HG03097 (cell line): ENCODE data around the gene DES.

Experiments used
- ATAC-seq: cut with Tn5 transposase; IDR thresholded peaks from one replicate; pipeline ENCODE4 v1.9.1; 2021; ENCODE audit not compliant: unreplicated experiment, low FRiP score

DES gene

DNA sequence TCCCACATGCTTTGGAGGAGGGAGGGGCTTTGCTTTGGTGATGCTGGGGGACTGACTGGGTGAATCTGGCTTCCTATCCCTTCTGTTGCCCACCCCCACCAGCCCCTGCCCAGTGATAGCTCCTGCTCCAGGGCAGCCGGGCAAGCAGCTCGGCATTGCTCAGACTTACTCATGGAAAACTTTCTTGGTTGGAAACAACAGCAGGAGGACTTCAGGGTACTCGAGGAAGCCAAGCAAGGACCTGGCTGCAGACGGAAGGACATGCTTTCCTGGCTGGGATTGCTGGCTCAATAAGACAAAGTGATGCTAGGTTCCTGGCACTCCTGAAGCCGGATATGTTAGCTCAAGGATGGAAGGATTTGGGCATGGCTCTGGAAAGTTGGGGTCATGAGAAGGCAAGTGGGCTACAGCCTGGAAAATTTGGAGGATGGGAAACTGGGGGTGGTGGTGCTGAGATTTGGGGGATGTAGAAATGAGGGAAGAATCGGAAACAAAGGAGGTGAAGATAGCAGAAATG, 19.6 kb downstream of the DES start:
- ATAC-seq = no peak

DNA sequence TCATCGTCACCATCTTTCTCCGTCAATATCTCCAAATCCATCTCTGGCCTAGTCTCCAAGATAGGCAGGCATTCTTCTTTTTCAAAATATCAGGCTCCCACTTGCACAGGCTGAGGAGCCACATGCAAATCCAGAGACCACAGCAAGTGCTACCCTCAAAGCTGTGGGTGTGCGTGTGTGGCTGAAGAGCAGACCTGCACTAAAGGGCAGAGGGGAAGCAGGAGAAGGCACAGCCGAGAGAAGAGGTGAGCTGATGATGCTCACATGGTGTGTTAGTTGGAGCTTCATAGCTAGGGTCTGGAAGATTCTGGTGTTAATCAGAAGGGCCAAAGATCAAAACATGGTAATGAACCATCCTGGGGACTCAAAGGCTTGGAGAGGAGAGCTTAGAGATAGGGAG, 20.3 kb downstream of the DES start:
- no peak for ATAC-seq

DNA sequence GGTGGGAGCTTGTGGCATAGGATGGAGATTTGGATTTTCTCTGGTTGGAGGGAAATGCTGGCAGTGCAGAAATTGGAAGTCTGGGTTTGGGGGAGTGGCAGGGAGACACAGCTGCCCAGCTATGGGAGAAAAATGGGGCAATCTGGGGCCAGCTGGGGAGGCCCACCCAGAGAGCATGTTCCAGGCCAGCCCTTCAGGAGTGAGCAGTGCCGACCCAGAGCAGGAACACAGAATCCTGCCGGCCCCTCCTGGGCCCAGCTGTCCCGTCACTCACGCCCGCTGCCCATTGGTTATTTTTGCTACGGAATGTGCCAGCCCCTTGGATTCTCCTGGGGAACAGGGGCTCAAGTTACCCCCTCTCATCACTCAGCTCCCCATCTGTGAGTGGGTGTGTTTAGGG, 21.3 kb downstream of the DES start:
- ATAC-seq = no peak

DNA sequence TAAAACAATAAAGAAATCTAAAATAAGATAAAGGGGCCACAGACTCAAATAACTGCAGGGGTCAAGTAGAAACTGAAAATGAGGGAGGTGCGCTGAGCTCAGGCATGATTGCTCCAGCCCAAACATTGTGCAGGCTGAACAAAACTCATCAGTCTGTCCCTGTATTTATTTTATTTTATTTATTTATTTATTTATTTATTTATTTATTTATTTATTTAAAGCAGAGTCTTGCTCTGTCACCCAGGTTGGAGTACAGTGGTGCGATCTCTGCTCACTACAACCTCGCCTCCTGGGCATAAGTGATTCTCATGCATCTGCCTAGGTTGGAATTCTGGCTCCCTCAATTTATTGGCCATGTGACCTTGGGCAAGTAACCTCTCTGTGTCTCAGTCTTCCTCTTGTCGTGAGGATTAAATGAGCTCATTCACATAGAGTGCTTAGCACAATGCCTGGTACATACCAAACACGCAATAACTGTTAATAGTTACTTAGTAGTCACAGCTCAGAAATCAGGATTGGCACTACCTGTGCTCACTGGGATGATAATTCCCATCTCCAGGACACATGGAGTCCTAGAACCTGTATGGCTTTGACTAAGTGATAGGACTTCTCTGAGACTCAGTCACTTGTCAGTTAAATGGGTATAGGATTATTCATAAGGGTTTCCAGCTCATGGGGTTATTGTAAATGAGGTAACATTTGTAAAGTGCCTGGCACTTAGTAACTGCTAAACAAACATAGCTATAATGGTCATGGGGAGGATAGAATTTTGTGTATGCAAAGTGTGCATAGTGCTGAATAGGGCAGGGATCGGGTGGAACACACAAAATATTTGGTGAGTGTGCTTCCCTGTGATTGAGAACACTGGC, 22.4 kb downstream of the DES start:
- no peak for ATAC-seq

DNA sequence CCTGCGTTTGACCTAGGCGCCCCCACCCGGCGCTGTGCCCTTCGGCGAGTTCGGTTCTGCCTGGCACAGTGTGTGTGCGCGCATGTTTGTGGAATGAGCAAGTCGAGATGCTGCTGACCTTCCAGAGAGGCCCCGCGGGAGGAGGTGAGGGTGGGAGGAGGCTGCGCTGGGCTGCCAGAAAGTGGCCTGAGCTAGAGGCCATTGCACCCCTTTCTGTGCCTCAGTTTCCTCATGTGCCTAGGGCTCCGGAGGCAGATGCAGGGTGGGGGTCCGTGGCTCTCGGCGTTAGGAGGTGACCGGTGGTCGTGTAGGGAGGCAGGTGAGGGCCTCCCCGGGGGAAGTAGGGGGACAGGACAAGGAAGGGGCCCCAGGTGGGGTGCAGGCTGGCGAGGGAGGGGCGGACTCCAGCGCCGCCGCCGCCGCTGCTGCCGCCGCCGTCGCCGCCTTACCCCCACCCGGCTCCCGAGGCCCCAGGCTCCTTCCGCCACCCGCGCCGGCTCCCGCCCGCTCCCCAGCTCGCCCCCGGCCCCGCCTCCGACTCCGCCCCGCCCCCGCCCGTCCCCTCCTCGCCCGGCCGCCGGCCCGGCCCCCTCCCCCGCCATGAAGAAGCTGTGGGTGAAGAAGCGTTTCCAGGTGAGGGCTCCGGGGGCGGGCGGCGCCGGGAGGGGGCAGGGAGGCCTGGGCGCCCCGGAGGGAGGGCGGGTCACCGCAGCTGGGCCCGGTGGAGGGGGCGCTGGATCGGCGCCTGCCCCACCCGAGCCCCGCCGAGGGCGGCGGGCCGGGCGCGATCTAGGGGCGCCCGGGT, 23.5 kb downstream of the DES start:
- no peak for ATAC-seq

DNA sequence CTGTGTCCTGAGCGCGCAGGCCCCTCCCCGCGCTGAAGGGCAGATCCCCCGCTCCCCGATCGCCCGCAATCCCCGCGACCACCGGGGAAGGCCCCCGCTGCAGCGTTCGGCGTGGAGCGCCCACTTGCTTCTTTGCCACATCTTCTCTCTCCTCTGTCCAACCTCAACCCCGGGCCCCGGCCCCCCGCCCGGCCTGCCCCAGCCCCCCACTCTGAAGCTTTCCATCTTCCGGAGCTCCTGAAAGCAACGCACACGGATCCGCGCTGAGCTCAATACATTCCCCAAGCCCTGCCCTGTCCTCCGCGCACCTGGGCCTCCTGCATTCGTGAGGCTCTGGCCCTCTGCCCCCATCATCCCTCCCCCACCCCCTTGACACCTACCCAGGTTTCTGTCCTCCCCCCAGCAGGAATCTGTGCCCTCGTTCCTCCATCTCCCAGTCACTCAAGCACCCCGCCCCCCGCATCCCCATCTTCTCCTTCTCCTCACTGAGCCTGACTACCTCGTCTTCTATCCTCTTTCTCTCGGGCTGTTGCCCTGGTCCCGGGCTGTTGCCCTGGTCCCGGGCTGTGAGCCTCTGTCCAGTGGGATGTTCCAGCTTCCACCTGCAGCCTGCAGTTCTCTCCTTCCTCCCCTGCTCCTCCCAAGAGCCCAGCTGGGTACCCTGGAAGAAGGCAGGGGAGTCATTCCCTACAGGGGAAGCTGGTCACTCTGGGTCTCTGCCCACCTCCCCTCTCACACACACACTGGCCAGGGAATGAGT, 24.3 kb downstream of the DES start:
- no peak for ATAC-seq

DNA sequence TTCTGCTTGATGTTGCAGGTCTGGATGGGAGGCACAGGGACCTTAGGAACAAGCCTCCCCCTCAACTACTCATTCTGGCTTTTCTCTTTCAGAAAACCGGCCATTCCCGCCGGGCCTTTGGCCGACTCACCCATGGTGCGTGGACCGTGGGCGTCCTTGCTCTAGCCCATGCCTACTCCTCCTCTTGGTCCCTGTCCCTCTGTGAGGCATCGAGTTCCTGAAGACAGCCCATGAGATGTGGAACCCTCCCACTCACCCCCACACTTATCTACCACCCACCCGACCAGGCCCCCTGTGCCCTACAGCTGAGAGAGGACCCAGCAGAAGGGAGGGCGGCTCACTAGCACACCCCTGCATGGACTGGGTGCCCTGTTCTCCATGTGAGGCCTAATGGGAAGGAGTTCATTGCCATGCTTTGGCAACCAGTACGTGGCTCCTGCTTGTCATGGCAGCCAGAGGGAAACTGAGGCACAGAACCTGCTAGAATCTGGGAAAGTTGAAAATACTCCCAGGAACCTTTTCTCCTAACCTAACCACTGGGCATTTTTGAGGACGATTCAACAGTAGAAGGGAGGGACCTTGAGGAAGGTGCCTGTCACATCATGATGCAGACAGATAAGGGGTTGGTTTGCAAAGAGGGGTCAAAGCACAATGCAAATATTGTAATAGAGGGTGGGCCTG, 25.0 kb downstream of the DES start:
- no peak for ATAC-seq

DNA sequence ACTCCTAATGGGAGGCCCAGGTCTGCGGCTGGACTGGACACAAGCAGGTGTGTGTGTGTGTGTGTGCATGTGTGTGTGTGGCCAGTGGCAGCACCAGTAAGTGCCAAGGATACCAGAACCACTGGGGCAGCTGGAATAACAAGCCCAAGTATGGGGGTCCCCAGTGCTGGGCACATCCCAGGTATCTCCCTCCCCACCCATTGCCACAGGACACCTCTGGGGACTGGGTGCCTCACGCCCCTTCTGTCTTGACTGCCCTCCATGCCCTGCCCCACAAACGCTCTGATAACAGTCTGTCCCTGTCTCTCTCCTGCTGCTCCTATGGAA, 25.5 kb downstream of the DES start:
- no peak for ATAC-seq

DNA sequence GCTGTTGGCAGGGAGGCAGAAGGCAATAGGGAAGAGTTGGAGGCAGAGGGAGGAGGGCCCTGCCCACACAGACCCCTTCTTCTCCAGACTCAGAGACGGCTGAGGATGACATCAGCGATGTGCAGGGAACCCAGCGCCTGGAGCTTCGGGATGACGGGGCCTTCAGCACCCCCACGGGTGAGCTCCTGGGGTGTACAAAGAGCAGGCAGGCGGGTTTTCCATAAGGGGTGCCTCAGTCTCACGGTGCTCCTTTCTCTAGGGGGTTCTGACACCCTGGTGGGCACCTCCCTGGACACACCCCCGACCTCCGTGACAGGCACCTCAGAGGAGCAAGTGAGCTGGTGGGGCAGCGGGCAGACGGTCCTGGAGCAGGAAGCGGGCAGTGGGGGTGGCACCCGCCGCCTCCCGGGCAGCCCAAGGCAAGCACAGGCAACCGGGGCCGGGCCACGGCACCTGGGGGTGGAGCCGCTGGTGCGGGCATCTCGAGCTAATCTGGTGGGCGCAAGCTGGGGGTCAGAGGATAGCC, 26.5 kb downstream of the DES start:
- ATAC-seq = no peak

DNA sequence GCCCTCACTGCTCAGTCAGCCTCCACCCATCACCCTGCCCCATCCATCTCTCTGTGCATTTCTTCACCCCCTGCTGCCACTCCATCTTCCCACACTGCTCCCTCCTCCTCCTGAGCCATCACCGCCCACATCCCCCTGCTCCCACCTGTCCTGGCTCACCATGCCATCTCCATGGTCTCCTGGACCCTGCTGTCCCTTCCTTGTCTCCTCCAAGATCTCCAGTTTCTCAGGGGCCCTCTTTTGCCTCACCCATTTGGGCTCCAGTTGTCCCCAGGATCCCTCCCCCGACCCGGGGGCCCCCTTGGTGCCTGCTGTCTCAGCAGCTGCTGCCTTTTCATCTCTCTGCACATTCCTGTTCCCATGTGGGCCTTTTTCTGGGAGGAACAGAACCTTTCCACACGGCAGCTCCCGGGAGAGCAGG, 27.1 kb downstream of the DES start:
- ATAC-seq = no peak

DNA sequence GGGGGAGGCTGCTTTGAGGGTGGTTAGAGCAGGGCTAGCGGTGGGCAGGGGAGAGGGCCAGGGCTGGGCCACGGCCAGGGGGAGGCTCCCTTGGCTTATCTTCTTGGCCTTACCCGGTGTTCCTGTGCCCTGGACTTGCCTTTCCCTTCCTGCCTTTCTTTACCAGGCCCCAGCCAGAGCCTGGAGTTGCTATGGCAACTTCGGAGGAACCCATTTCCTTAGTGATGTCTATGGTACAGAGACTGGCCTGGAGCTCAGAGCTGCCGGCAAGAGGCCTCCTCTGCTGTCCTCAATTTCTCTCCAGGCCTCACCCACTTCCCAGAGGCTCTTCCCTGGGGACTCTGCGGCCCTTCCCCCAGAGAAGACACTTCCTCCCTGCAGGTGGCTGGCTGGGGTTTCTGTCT, 27.9 kb downstream of the DES start:
- no peak for ATAC-seq

DNA sequence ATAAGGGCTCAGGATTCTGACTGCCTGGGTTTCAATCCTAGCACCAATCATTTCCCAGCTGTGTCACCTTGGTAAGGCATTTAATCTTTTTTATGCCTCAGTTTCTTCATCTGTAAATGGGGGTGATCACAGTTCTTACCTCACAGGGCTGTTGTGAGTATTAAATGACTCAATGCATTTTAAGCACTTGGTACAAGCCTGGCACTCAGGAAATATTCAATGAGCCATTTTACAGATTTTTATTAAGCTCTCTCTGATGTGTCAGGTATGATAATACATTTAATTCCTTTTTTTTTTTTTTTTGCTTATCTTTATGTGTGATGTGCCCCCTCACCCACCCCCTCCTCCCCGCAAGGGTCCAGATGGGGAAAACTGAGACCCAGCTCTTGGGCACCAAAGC, 28.5 kb downstream of the DES start:
- ATAC-seq = no peak

DNA sequence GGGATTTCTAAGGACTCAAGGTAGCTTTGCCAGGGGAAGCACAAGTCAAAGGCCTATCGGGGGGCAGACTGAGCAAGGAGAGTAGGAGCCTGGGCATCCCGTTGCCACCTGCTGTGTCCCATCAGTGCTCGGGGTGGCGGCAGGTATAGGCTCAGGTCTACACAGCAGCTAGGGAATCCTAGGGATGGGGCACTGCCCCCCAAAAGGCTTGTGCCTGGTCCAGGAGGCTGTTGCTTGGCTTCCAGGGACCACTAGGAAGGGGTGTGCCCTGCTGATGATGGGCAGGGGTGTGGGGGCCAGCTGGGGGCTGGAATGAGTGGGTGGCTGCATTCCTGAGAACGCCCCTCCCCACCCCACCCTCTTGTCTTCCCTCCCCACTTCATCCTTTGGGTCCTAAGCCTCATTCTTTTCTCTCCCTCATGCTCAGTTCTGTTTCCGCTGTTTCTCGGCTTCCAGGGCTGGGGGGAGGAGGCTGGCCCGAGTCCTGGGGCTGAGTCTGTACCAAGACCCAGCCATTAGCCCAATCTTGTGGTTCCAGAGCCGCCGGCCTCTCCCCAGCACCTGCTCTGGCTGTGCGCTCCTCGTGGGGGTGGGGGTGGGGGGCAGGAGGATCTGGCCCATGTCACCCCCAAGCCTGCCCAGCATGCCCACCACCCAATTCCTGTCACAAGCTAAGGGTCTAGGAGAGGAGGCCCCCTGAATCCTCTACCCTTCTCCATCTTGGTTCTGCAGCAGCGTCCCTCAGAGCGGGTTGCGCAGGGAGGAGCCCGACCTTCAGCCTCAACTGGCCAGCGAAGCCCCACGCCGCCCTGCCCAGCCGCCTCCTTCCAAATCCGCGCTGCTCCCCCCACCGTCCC, 29.3 kb downstream of the DES start:
- ATAC-seq = no peak

DNA sequence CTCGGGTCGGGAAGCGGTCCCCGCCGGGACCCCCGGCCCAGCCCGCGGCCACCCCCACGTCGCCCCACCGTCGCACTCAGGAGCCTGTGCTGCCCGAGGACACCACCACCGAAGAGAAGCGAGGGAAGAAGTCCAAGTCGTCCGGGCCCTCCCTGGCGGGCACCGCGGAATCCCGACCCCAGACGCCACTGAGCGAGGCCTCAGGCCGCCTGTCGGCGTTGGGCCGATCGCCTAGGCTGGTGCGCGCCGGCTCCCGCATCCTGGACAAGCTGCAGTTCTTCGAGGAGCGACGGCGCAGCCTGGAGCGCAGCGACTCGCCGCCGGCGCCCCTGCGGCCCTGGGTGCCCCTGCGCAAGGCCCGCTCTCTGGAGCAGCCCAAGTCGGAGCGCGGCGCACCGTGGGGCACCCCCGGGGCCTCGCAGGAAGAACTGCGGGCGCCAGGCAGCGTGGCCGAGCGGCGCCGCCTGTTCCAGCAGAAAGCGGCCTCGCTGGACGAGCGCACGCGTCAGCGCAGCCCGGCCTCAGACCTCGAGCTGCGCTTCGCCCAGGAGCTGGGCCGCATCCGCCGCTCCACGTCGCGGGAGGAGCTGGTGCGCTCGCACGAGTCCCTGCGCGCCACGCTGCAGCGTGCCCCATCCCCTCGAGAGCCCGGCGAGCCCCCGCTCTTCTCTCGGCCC, 30.1 kb downstream of the DES start:
- ATAC-seq = no peak

DNA sequence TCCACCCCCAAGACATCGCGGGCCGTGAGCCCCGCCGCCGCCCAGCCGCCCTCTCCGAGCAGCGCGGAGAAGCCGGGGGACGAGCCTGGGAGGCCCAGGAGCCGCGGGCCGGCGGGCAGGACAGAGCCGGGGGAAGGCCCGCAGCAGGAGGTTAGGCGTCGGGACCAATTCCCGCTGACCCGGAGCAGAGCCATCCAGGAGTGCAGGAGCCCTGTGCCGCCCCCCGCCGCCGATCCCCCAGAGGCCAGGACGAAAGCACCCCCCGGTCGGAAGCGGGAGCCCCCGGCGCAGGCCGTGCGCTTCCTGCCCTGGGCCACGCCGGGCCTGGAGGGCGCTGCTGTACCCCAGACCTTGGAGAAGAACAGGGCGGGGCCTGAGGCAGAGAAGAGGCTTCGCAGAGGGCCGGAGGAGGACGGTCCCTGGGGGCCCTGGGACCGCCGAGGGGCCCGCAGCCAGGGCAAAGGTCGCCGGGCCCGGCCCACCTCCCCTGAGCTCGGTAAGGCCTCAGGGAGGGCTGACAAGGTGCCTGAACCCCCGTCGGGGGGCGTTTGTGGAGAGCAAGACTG, 30.7 kb downstream of the DES start:
- no peak for ATAC-seq

DNA sequence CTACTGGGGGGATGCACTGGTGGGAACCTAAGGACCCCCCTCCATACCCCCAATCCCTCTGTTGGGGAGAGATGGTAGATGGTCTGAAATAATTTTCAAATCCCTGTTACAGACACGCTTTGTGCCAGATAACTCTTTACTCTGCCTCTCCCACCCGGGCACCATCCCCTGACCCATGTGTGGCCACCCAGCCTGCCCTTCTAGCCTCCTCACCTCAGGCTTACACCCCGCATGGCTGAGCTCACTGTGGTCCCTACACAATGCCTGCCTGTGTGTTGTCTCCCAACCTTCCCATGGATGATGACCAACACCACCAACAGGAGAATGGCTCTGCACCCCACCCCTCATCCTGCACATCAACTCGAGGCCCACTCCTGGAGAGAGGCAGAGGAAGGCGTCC, 31.4 kb downstream of the DES start:
- no peak for ATAC-seq

DNA sequence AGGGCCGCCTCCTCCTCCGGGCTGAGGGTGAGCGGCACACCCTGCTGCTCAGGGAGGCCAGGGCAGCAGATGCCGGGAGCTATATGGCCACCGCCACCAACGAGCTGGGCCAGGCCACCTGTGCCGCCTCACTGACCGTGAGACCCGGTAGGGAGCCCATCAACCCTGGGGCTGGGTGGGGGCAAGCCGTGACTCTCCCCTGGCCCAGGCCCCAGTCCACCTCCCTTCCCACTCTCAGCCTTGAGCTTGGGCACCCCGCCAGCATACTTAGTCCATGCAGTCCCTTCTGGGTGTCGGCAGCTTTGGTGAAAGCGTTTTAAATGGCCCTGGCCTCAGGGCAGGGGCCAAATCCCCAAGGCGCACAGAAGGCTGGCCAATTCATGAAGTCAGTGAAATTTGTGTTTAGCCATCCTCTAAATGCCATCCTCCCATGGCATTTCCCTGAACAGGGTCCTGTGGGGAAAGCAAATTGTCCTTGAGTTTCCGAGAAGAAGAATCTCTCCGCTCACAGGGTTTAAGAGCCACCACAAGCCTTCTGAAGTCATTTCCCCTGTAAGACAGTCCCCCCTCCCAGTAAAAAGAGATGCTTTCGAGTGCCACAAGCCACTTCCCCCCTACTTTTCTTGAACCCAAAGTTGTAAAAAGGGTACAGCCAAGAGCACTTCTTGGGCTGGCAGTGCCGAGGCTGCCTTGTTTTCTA, 33.6 kb downstream of the DES start:
- no peak for ATAC-seq
